H1 (cell line): ENCODE data around the gene JUN. TPM values are rescaled to one million over a fixed set of nuclear protein-coding genes. Genes with fewer than 3 reads are reported as not detected.

ENCODE experiments used
- CTCF ChIA-PET: fragments of 300-600 bp; sonication (Branson Sonifier 250); formaldehyde crosslinking; loops from one replicate; lab custom pipeline; 2021; ENCODE audit not compliant: partially characterized antibody; lab: Charles Lee
- POLR2A ChIA-PET: fragments of 300-600 bp; sonication (Branson Sonifier 250); formaldehyde crosslinking; loops from one replicate; lab custom pipeline; 2021; ENCODE audit warnings: inconsistent platforms; ENCODE audit not compliant: partially characterized antibody; lab: Charles Lee
- DNase-seq, 2 experiments: peaks; one replicate each; pipeline versions ENCODE4 v3.0.0 to v3.0.0-alpha.2; 2010 to 2022; ENCODE audit warnings: low spot score in 2 of 2, low read depth in 1 of 2, mixed read lengths in 1 of 2
- FAIRE-seq: peaks from 2 replicates; lab custom pipeline; 2011; peaks lifted over from hg19 to GRCh38; lab: Jason Lieb, UNC
- H2AFZ ChIP-seq: 2 replicates; pipeline ENCODE4 v1.8.1; 2012; ENCODE audit warnings: low read length, inconsistent platforms
- H2AK5ac ChIP-seq: 2 replicates; pipeline ENCODE4 v1.6.1; 2013; ENCODE audit warnings: low read depth, low read length
- H2BK120ac ChIP-seq: replicated peaks from 2 replicates; pipeline ENCODE3; 2013; ENCODE audit warnings: low read depth, low read length, inconsistent platforms
- H2BK12ac ChIP-seq: 2 replicates; pipeline ENCODE4 v1.6.1; 2013; ENCODE audit warnings: low read depth, low read length
- H2BK15ac ChIP-seq: 2 replicates; pipeline ENCODE4 v1.6.1; 2013; ENCODE audit warnings: low read length
- H2BK20ac ChIP-seq: 2 replicates; pipeline ENCODE4 v1.6.1; 2013; ENCODE audit warnings: low read length
- H2BK5ac ChIP-seq: 2 replicates; pipeline ENCODE4 v1.6.1; 2013; ENCODE audit warnings: low read depth, low read length
- H3K14ac ChIP-seq: 2 replicates; pipeline ENCODE4 v1.6.1; 2013; ENCODE audit warnings: inconsistent platforms; ENCODE audit not compliant: insufficient read length
- H3K18ac ChIP-seq: 2 replicates; pipeline ENCODE4 v1.6.1; 2013; ENCODE audit warnings: low read length; ENCODE audit errors: extremely low read depth
- H3K23ac ChIP-seq: 2 replicates; pipeline ENCODE4 v1.6.1; 2013; ENCODE audit warnings: inconsistent platforms; ENCODE audit not compliant: insufficient read length
- H3K23me2 ChIP-seq: 2 replicates; pipeline ENCODE4 v1.6.1; 2013; ENCODE audit warnings: low read depth, low read length
- H3K27ac ChIP-seq: 2 replicates; pipeline ENCODE4 v1.6.1; 2011; ENCODE audit warnings: low read depth, low read length, inconsistent platforms
- H3K27me3 ChIP-seq, 4 experiments: replicated peaks in 1 of 4; 1 replicate in 1 of 4; 2 replicates in 3 of 4; pipeline versions ENCODE4 v1.6.1 to v1.8.1; 2011 to 2013; ENCODE audit warnings: low read length in 3 of 4, mild to moderate bottlenecking in 3 of 4, inconsistent platforms in 2 of 4, mixed read lengths in 2 of 4, moderate library complexity in 1 of 4; ENCODE audit not compliant: control insufficient read depth in 3 of 4, insufficient read depth in 3 of 4; ENCODE audit errors: extremely low read depth in 1 of 4
- H3K36me3 ChIP-seq, 4 experiments: 2 replicates each; pipeline versions ENCODE4 v1.6.1 to v1.8.1; 2011 to 2013; ENCODE audit warnings: mild to moderate bottlenecking in 4 of 4, low read length in 3 of 4, moderate library complexity in 2 of 4, control low read depth in 1 of 4, inconsistent platforms in 1 of 4; ENCODE audit not compliant: insufficient read depth in 4 of 4, control insufficient read depth in 2 of 4
- H3K4ac ChIP-seq: replicated peaks from 2 replicates; pipeline ENCODE3; 2013; ENCODE audit warnings: low read length, low read depth, mixed read lengths, inconsistent platforms; ENCODE audit not compliant: insufficient read length
- H3K4me1 ChIP-seq, 4 experiments: replicated peaks in 1 of 4; 1 replicate in 1 of 4; 2 replicates in 3 of 4; pipeline versions ENCODE4 v1.6.1 to v1.8.1; 2011 to 2013; ENCODE audit warnings: low read length in 3 of 4, inconsistent platforms in 2 of 4, mixed read lengths in 1 of 4; ENCODE audit not compliant: insufficient read depth in 4 of 4, control insufficient read depth in 3 of 4
- H3K4me2 ChIP-seq, 2 experiments: 2 replicates each; pipeline versions ENCODE4 v1.6.1 to v1.8.1; 2011 to 2013; ENCODE audit warnings: low read depth in 2 of 2, low read length in 2 of 2, control low read depth in 1 of 2, inconsistent platforms in 1 of 2, mild to moderate bottlenecking in 1 of 2; ENCODE audit not compliant: insufficient read depth in 1 of 2
- H3K4me3 ChIP-seq, 4 experiments: fragments of 200-600, 300-600 bp in 1 of 4; sonication (generic), shearing (Covaris generic), sonication (Bioruptor Twin) in 1 of 4; 2 replicates each; pipeline versions ENCODE4 v1.5.1 to v1.8.1; 2011 to 2016; ENCODE audit warnings: low read length in 4 of 4, low read depth in 3 of 4, control low read depth in 2 of 4, inconsistent platforms in 2 of 4, mild to moderate bottlenecking in 2 of 4, mixed read lengths in 1 of 4, moderate library complexity in 1 of 4; ENCODE audit not compliant: insufficient read depth in 2 of 4; ENCODE audit errors: extremely low read depth in 1 of 4
- H3K56ac ChIP-seq: replicated peaks from 2 replicates; pipeline ENCODE3; 2013; ENCODE audit warnings: low read depth, mild to moderate bottlenecking, mixed read lengths, low read length, inconsistent platforms; ENCODE audit not compliant: insufficient read length
- H3K79me1 ChIP-seq: 2 replicates; pipeline ENCODE4 v1.6.1; 2013; ENCODE audit warnings: low read depth, low read length, control low read depth
- H3K79me2 ChIP-seq, 2 experiments: 2 replicates each; pipeline versions ENCODE4 v1.6.1 to v1.8.1; 2012 to 2013; ENCODE audit warnings: low read length in 2 of 2, mild to moderate bottlenecking in 2 of 2, inconsistent platforms in 1 of 2; ENCODE audit not compliant: insufficient read depth in 2 of 2, control insufficient read depth in 1 of 2
- H3K9ac ChIP-seq, 4 experiments: replicated peaks in 1 of 4; 1 replicate in 1 of 4; 2 replicates in 3 of 4; pipeline versions ENCODE4 v1.6.1 to v1.8.1; 2011 to 2013; ENCODE audit warnings: low read depth in 3 of 4, low read length in 3 of 4, control low read depth in 2 of 4, mild to moderate bottlenecking in 2 of 4, moderate library complexity in 2 of 4, inconsistent platforms in 1 of 4; ENCODE audit errors: extremely low read depth in 1 of 4
- H3K9me3 ChIP-seq, 2 experiments: 2 replicates each; pipeline versions ENCODE4 v1.6.1 to v1.8.1; 2012 to 2013; ENCODE audit warnings: mild to moderate bottlenecking in 2 of 2, moderate library complexity in 2 of 2, control low read depth in 1 of 2, inconsistent platforms in 1 of 2, low read depth in 1 of 2, low read length in 1 of 2, mixed read lengths in 1 of 2; ENCODE audit not compliant: insufficient read depth in 2 of 2
- H4K20me1 ChIP-seq, 2 experiments: replicated peaks in 1 of 2; 2 replicates each; pipeline versions ENCODE3 to v1.8.1; 2011 to 2013; ENCODE audit warnings: inconsistent platforms in 2 of 2, low read length in 2 of 2, mild to moderate bottlenecking in 1 of 2; ENCODE audit not compliant: insufficient read depth in 2 of 2, control insufficient read depth in 1 of 2
- H4K5ac ChIP-seq: 2 replicates; pipeline ENCODE4 v1.6.1; 2013; ENCODE audit warnings: low read length, low read depth, mixed read lengths, inconsistent platforms; ENCODE audit not compliant: insufficient read length
- H4K8ac ChIP-seq: 2 replicates; pipeline ENCODE4 v1.8.0; 2013; ENCODE audit warnings: mild to moderate bottlenecking, moderate library complexity, low read length, inconsistent platforms; ENCODE audit not compliant: insufficient read depth; ENCODE audit errors: extremely low read depth
- H4K91ac ChIP-seq: replicated peaks from 2 replicates; pipeline ENCODE3; 2013; ENCODE audit warnings: low read length, mixed read lengths, inconsistent platforms; ENCODE audit not compliant: insufficient read length
- ATF2 ChIP-seq: IDR thresholded peaks from 2 replicates; pipeline ENCODE4 v1.6.1; 2012; ENCODE audit warnings: low read length, inconsistent platforms
- BRCA1 ChIP-seq: IDR thresholded peaks from 2 replicates; pipeline ENCODE4 v1.6.1; 2012; ENCODE audit warnings: low read depth, low read length, improper control_type of control experiment
- CEBPB ChIP-seq: IDR thresholded peaks from 2 replicates; pipeline ENCODE4 v1.6.1; 2012; ENCODE audit warnings: low read depth, low read length
- FOSL1 ChIP-seq: IDR thresholded peaks from 2 replicates; pipeline ENCODE4 v1.6.1; 2011; ENCODE audit warnings: mild to moderate bottlenecking, low read depth, low read length, moderate library complexity; ENCODE audit not compliant: insufficient read depth
- HDAC2 ChIP-seq, 2 experiments: fragments of 300-600 bp in 1 of 2; sonication (generic) in 1 of 2; IDR thresholded peaks; 2 replicates each; pipeline ENCODE4 v1.6.1; 2011 to 2012; ENCODE audit warnings: low read depth in 2 of 2, low read length in 2 of 2, mild to moderate bottlenecking in 2 of 2, moderate library complexity in 2 of 2, borderline replicate concordance in 1 of 2, inconsistent platforms in 1 of 2
- POLR2A ChIP-seq, 2 experiments: IDR thresholded peaks; 1 replicate in 1 of 2; 2 replicates in 1 of 2; pipeline ENCODE4 v1.6.1; 2011; ENCODE audit warnings: low read depth in 2 of 2, low read length in 2 of 2, mild to moderate bottlenecking in 2 of 2; ENCODE audit errors: control extremely low read depth in 1 of 2
- RFX5 ChIP-seq: IDR thresholded peaks from 2 replicates; pipeline ENCODE4 v1.6.1; 2011; ENCODE audit warnings: low read depth, low read length, improper control_type of control experiment, borderline replicate concordance
- SIRT6 ChIP-seq: IDR thresholded peaks from one replicate; pipeline ENCODE4 v1.7.1; 2012; ENCODE audit warnings: low read length, inconsistent platforms
- SP1 ChIP-seq: IDR thresholded peaks from 2 replicates; pipeline ENCODE4 v1.6.1; 2011; ENCODE audit warnings: low read depth, low read length
- SP2 ChIP-seq: IDR thresholded peaks from 2 replicates; pipeline ENCODE4 v1.6.1; 2012; ENCODE audit warnings: mild to moderate bottlenecking, low read length, inconsistent platforms
- WGBS, 2 experiments: shearing (Covaris generic) in 1 of 2; methylation state at CpG; one replicate each; pipeline versions ENCODE4 v1.1.6 to v1.1.7; 2013 to 2015; ENCODE audit warnings: low lambda C conversion rate in 2 of 2, mixed read lengths in 2 of 2, inconsistent platforms in 1 of 2, low coverage in 1 of 2, missing lambda C conversion rate in 1 of 2; ENCODE audit not compliant: insufficient replicate concordance in 2 of 2, insufficient coverage in 1 of 2, insufficient read length in 1 of 2; ENCODE audit errors: extremely low coverage in 1 of 2, missing lambda C conversion rate in 1 of 2; 5-methylcytosine and 5-hydroxymethylcytosine counted together
- polyA plus RNA-seq, 7 experiments: library from polyadenylated mRNA; depleted of rRNA in 3 of 7; stranded (reverse) in 5 of 7; unstranded in 2 of 7; fragments of >200 nt in 5 of 7; fragments of 200-250 nt in 2 of 7; gene quantifications; 1 replicate in 5 of 7; 2 replicates in 1 of 7; 4 replicates in 1 of 7; pipeline versions ENCODE4 v1.2.1 to v1.2.3, GENCODE V29; 2011 to 2013; ENCODE audit warnings: missing spikeins in 2 of 7, mixed read lengths in 2 of 7
- total RNA-seq: library from RNA; stranded (reverse); fragmentation: NEBNext Ultra II Directional; extraction: Animal tissue kit (Norgen Biotek cat#: 25700); gene quantifications from 2 replicates; pipeline ENCODE4 v1.2.1, GENCODE V29; 2021

The JUN gene
- total and polyA plus RNA-seq, 2 of the 8 experiments (the other 6 are each of a cell fraction or from before 2014, with no cell fraction given) = 4.4 to 10.9 TPM

GRCh38 chr1:58769809-58770320 lies 14.0 kb downstream of the JUN start:
- TF ChIP-seq HDAC2 (IDR thresholded peaks at IDR 0.05; ENCODE audit: borderline replicate concordance in 1 of 2, low read depth in 2 of 2, low read length in 2 of 2) = no peak
- no peak for TF ChIP-seq SP2
- no peak for TF ChIP-seq FOSL1
- TF ChIP-seq RFX5 = no peak
- TF ChIP-seq BRCA1 = no peak
- no peak for TF ChIP-seq POLR2A (IDR thresholded peaks at IDR 0.05; ENCODE audit: control extremely low read depth in 1 of 2, low read depth in 2 of 2, low read length in 2 of 2)
- TF ChIP-seq SIRT6 = no peak
- no peak for TF ChIP-seq CEBPB
- TF ChIP-seq ATF2 = no peak
- no peak for TF ChIP-seq SP1
- TF ChIP-seq, all 59 proteins: peak for 0
- Histone ChIP-seq H2BK12ac (no peak overlapping the region), H3K23me2 (no peaks in the 10 kb centered on the region), H2BK15ac (no peak overlapping the region), H3K9ac (no peak overlapping the region), H3K18ac (no peak overlapping the region), H2AK5ac (no peak overlapping the region), H3K4me2 (no peak overlapping the region), H3K56ac (no peak overlapping the region), H3K4me1 (peaks cover 0 to 3% (median under 1%) of the 10 kb centered on the region in 4 experiments; a peak in 1 of 7 replicates), H3K36me3 (no peaks in the 10 kb centered on the region), H3K4me3 (no peak overlapping the region), H3K14ac (no peak overlapping the region), H3K27ac (no peak overlapping the region), H3K4ac (no peak overlapping the region), H3K27me3 (no peaks in the 10 kb centered on the region; a peak in 1 of 7 replicates), H4K91ac (no peak overlapping the region), H4K20me1 (no peaks in the 10 kb centered on the region), H3K79me2 (no peaks in the 10 kb centered on the region), H4K5ac (no peak overlapping the region), H2BK20ac (no peak overlapping the region), H2BK120ac (no peak overlapping the region), H3K9me3 (no peaks in the 10 kb centered on the region), H3K23ac (no peak overlapping the region), H4K8ac (no peak overlapping the region), H2BK5ac (no peak overlapping the region), H2AFZ (no peak overlapping the region), H3K79me1 (no peaks in the 10 kb centered on the region)
- CTCF ChIA-PET = interaction anchor here (0.6 to 5.7 kb wide), 7 partner anchors 10 to 141 kb away, joined by 3 to 34 read pairs (median 4); no protein-coding TSS in a partner anchor
- 86% methylated on average over 9 of the region's 9 CpGs; no CpG with 5 or more reads in 1 of the 2 experiments for WGBS, 2 experiments
- POLR2A ChIA-PET = no interaction called here
- DNase-seq = no peak
- no peak for FAIRE-seq
